ENCODE results near the gene TAS2R3.
"Not testable (repeated sequence)": the region's sequence is repeated elsewhere in the genome, so short reads cannot be mapped to it uniquely, and the experiment has no call there.

TAS2R3 gene

GRCh38 chr7:141763797-141764196, at the start of gene TAS2R3:
TAS2R3 (plus strand) TSS chr7:141764097; CDS start chr7:141764159, 62 bp downstream.
- DNase-seq (ENCODE audit: low spot score): no peak

GRCh38 chr7:141714571-141714970, 49.3 kb upstream of the TAS2R3 start:
- no peak for DNase-seq (ENCODE audit: low spot score)

- DNase-seq (ENCODE audit: low spot score): no peak
Measured at GRCh38 chr7:141715018-141715417, 48.9 kb upstream of the TAS2R3 start.

GRCh38 chr7:141715794-141716689, 47.9 kb upstream of the TAS2R3 start:
- DNase-seq (ENCODE audit: low spot score): no peak

- no peak for DNase-seq (ENCODE audit: low spot score)
Measured at GRCh38 chr7:141717450-141717849, 46.4 kb upstream of the TAS2R3 start.

GRCh38 chr7:141722529-141722928, 41.4 kb upstream of the TAS2R3 start:
- no peak for DNase-seq (ENCODE audit: low spot score)

GRCh38 chr7:141729020-141729419, 34.9 kb upstream of the TAS2R3 start:
- DNase-seq (ENCODE audit: low spot score): no peak

- DNase-seq (ENCODE audit: low spot score): no peak
Measured at GRCh38 chr7:141731476-141732149, 32.3 kb upstream of the TAS2R3 start.

- DNase-seq (ENCODE audit: low spot score): no peak
Measured at GRCh38 chr7:141737118-141737835, 26.6 kb upstream of the TAS2R3 start.

GRCh38 chr7:141737836-141738591, 25.9 kb upstream of the TAS2R3 start, which contains the start of gene SSBP1:
SSBP1 (plus strand) TSS chr7:141738358; CDS start chr7:141739167, 809 bp downstream.
- DNase-seq (ENCODE audit: low spot score): peak; percentile 99

- no peak for DNase-seq (ENCODE audit: low spot score)
Measured at GRCh38 chr7:141738592-141739013, 25.3 kb upstream of the TAS2R3 start.

GRCh38 chr7:141739250-141739649, 24.6 kb upstream of the TAS2R3 start:
- no peak for DNase-seq (ENCODE audit: low spot score)

GRCh38 chr7:141742229-141742628, 21.7 kb upstream of the TAS2R3 start:
- DNase-seq (ENCODE audit: low spot score): no peak

- DNase-seq (ENCODE audit: low spot score): no peak
Measured at GRCh38 chr7:141744131-141744530, 19.8 kb upstream of the TAS2R3 start.

GRCh38 chr7:141748396-141748795, 15.5 kb upstream of the TAS2R3 start:
- DNase-seq (ENCODE audit: low spot score): no peak

GRCh38 chr7:141751904-141752303, 12.0 kb upstream of the TAS2R3 start:
- not testable (repeated sequence) for DNase-seq (ENCODE audit: low spot score)

- DNase-seq (ENCODE audit: low spot score): no peak
Measured at GRCh38 chr7:141752634-141753033, 11.3 kb upstream of the TAS2R3 start.

- DNase-seq (ENCODE audit: low spot score): peak; percentile 70
Measured at GRCh38 chr7:141754939-141755338, 9.0 kb upstream of the TAS2R3 start.

GRCh38 chr7:141770083-141770583, 6.2 kb downstream of the TAS2R3 start:
- DNase-seq (ENCODE audit: low spot score): not testable (repeated sequence)

- DNase-seq (ENCODE audit: low spot score): no peak
Measured at GRCh38 chr7:141776374-141776773, 12.5 kb downstream of the TAS2R3 start, which contains the start of gene TAS2R4. TAS2R4 (plus strand) TSS chr7:141776674; CDS start chr7:141778489, 1,815 bp downstream.
